ENCODE measurements around the gene F2RL1.

DNA sequence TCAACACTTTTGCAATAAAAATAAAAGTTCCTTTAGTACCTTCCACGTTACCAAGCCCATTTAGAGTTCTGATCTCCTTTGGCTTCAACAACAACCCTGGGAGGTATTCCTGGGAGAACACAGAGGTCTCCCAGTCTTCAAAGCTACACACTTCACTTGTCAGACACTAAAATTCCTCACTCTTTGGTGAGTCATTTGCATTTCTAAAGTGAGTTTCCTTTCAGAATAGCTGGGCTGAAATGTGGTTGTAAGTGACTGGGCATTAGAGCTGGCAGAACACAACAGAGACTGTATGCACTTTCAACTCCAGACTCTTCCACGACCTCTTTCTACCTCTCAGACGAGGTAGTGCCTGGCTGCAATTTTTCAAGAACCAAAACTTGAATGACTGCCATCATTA lies 11.5 kb upstream of the F2RL1 start:
- no peak for TF ChIP-seq REST (IDR thresholded peaks at IDR 0.05; ENCODE audit: low read depth)
- no peak for TF ChIP-seq EP300 (IDR thresholded peaks at IDR 0.05; ENCODE audit: borderline replicate concordance)
- no peak for TF ChIP-seq YY1 (IDR thresholded peaks at IDR 0.05; ENCODE audit: low read depth)
- no peak for TF ChIP-seq MAX (IDR thresholded peaks at IDR 0.05)
- no peak for TF ChIP-seq CREB1 (IDR thresholded peaks at IDR 0.05; ENCODE audit: low read depth)
- TF ChIP-seq TEAD4 (IDR thresholded peaks at IDR 0.05), result no peak
- TF ChIP-seq RAD21 (IDR thresholded peaks at IDR 0.05; ENCODE audit: low read depth), result no peak
- no peak for TF ChIP-seq NFIC (IDR thresholded peaks at IDR 0.05)
- TF ChIP-seq TAF1 (IDR thresholded peaks at IDR 0.05; ENCODE audit: low read depth), result no peak
